H9 (cell line): ENCODE results near the gene GSTM3. TPM values are rescaled to one million over a fixed set of nuclear protein-coding genes. Genes with fewer than 3 reads are reported as not detected.

Source experiments
- DNase-seq: peaks from one replicate; pipeline ENCODE4 v3.0.0-alpha.2; 2017
- H2AFZ ChIP-seq: one replicate; pipeline ENCODE4 v1.6.1; 2013; ENCODE audit warnings: mild to moderate bottlenecking, low read length, control low read depth, moderate library complexity
- H2AK5ac ChIP-seq: 2 replicates; pipeline ENCODE4 v1.6.1; 2013; ENCODE audit warnings: low read length, control low read depth, mixed read lengths; ENCODE audit not compliant: insufficient read length
- H2BK120ac ChIP-seq: one replicate; pipeline ENCODE4 v1.6.1; 2013; ENCODE audit warnings: low read depth, mild to moderate bottlenecking, low read length, control low read depth, inconsistent platforms; ENCODE audit not compliant: poor library complexity, severe bottlenecking
- H2BK12ac ChIP-seq: 2 replicates; pipeline ENCODE4 v1.6.1; 2013; ENCODE audit warnings: low read length, control low read depth, mixed read lengths, low read depth; ENCODE audit not compliant: insufficient read length
- H2BK15ac ChIP-seq: 2 replicates; pipeline ENCODE4 v1.6.1; 2013; ENCODE audit warnings: low read depth, low read length, control low read depth
- H2BK20ac ChIP-seq: one replicate; pipeline ENCODE4 v1.6.1; 2013; ENCODE audit warnings: low read depth, mild to moderate bottlenecking, low read length, control low read depth, inconsistent platforms; ENCODE audit not compliant: poor library complexity, severe bottlenecking
- H2BK5ac ChIP-seq: 2 replicates; pipeline ENCODE4 v1.6.1; 2013; ENCODE audit warnings: low read length, control low read depth, mixed read lengths; ENCODE audit not compliant: insufficient read length
- H3K14ac ChIP-seq: 2 replicates; pipeline ENCODE4 v1.6.1; 2013; ENCODE audit warnings: low read length, control low read depth; ENCODE audit not compliant: insufficient read depth
- H3K18ac ChIP-seq: 2 replicates; pipeline ENCODE4 v1.6.1; 2013; ENCODE audit warnings: low read depth, mild to moderate bottlenecking, mixed read lengths, low read length, control low read depth; ENCODE audit not compliant: insufficient read length
- H3K23ac ChIP-seq: 2 replicates; pipeline ENCODE4 v1.6.1; 2013; ENCODE audit warnings: low read length, control low read depth, mixed read lengths, low read depth; ENCODE audit not compliant: insufficient read length
- H3K23me2 ChIP-seq: 2 replicates; pipeline ENCODE4 v1.6.1; 2013; ENCODE audit warnings: low read depth, mild to moderate bottlenecking, mixed read lengths, low read length, control low read depth; ENCODE audit not compliant: insufficient read length, poor library complexity, severe bottlenecking
- H3K27ac ChIP-seq: 2 replicates; pipeline ENCODE4 v1.5.1; 2013; ENCODE audit warnings: low read length, control low read depth, mixed read lengths, low read depth; ENCODE audit not compliant: insufficient read length
- H3K27me3 ChIP-seq: 2 replicates; pipeline ENCODE4 v1.6.1; 2013; ENCODE audit warnings: low read length, control low read depth, inconsistent platforms; ENCODE audit not compliant: insufficient read depth
- H3K4ac ChIP-seq: 2 replicates; pipeline ENCODE4 v1.6.1; 2013; ENCODE audit warnings: low read depth, mild to moderate bottlenecking, control low read depth, inconsistent platforms, low read length, moderate library complexity
- H3K4me1 ChIP-seq: 2 replicates; pipeline ENCODE4 v1.6.1; 2013; ENCODE audit warnings: low read length, control low read depth, inconsistent platforms; ENCODE audit not compliant: insufficient read depth
- H3K4me2 ChIP-seq: 2 replicates; pipeline ENCODE4 v1.6.1; 2013; ENCODE audit warnings: low read length, control low read depth, mixed read lengths; ENCODE audit not compliant: insufficient read length, insufficient read depth
- H3K56ac ChIP-seq: 2 replicates; pipeline ENCODE4 v1.6.1; 2013; ENCODE audit warnings: low read depth, mild to moderate bottlenecking, mixed read lengths, low read length, control low read depth; ENCODE audit not compliant: insufficient read length
- H3K79me1 ChIP-seq: 2 replicates; pipeline ENCODE4 v1.6.1; 2013; ENCODE audit warnings: low read depth, mild to moderate bottlenecking, moderate library complexity, low read length, control low read depth, inconsistent platforms; ENCODE audit not compliant: insufficient read depth, poor library complexity, severe bottlenecking
- H3K79me2 ChIP-seq: 2 replicates; pipeline ENCODE4 v1.6.1; 2013; ENCODE audit warnings: low read length, control low read depth, inconsistent platforms; ENCODE audit not compliant: insufficient read depth
- H3K9ac ChIP-seq: 2 replicates; pipeline ENCODE4 v1.6.1; 2013; ENCODE audit warnings: low read length, control low read depth, mixed read lengths; ENCODE audit not compliant: insufficient read length; ENCODE audit errors: extremely low read depth
- H3K9me3 ChIP-seq: one replicate; pipeline ENCODE4 v1.6.1; 2013; ENCODE audit warnings: low read depth, low read length, inconsistent platforms; ENCODE audit not compliant: control insufficient read depth
- H3T11ph ChIP-seq: one replicate; pipeline ENCODE4 v1.6.1; 2013; ENCODE audit warnings: mild to moderate bottlenecking, low read length, control low read depth, inconsistent platforms
- H4K20me1 ChIP-seq: one replicate; pipeline ENCODE4 v1.6.1; 2013; ENCODE audit not compliant: control insufficient read depth, insufficient read length, insufficient read depth
- H4K5ac ChIP-seq: 2 replicates; pipeline ENCODE4 v1.6.1; 2013; ENCODE audit warnings: low read depth, mild to moderate bottlenecking, mixed read lengths, low read length, control low read depth; ENCODE audit not compliant: insufficient read length
- H4K8ac ChIP-seq: replicated peaks from 2 replicates; pipeline ENCODE4 v1.6.1; 2013; ENCODE audit warnings: low read length, control low read depth, mixed read lengths, low read depth; ENCODE audit not compliant: insufficient read length
- H4K91ac ChIP-seq: 2 replicates; pipeline ENCODE4 v1.6.1; 2013; ENCODE audit warnings: low read depth, mild to moderate bottlenecking, moderate library complexity, mixed read lengths, low read length, control low read depth; ENCODE audit not compliant: insufficient read length
- H3K27ac Mint-ChIP-seq, 3 experiments: 2 replicates in 2 of 3; 3 replicates in 1 of 3; pipeline ENCODE4 v1.8.0; 2020 to 2021; ENCODE audit warnings: mixed read lengths in 3 of 3, mild to moderate bottlenecking in 1 of 3, moderate library complexity in 1 of 3
- H3K27me3 Mint-ChIP-seq: 2 replicates; pipeline ENCODE4 v1.8.0; 2021; ENCODE audit warnings: low read depth, mild to moderate bottlenecking, moderate library complexity, mixed read lengths
- H3K36me3 Mint-ChIP-seq, 3 experiments: 2 replicates in 2 of 3; 3 replicates in 1 of 3; pipeline ENCODE4 v1.8.0; 2020 to 2021; ENCODE audit warnings: low read depth in 3 of 3, mixed read lengths in 3 of 3; ENCODE audit not compliant: insufficient read depth in 1 of 3
- H3K4me1 Mint-ChIP-seq, 2 experiments: 2 replicates each; pipeline ENCODE4 v1.8.0; 2020; ENCODE audit warnings: mixed read lengths in 2 of 2
- H3K4me3 Mint-ChIP-seq, 2 experiments: 2 replicates in 1 of 2; 3 replicates in 1 of 2; pipeline ENCODE4 v1.8.0; 2020 to 2021; ENCODE audit warnings: mild to moderate bottlenecking in 2 of 2, mixed read lengths in 2 of 2, moderate library complexity in 1 of 2
- H3K9me3 Mint-ChIP-seq, 2 experiments: 2 replicates in 1 of 2; 3 replicates in 1 of 2; pipeline ENCODE4 v1.8.0; 2020; ENCODE audit warnings: mild to moderate bottlenecking in 2 of 2, mixed read lengths in 2 of 2, moderate library complexity in 1 of 2
- WGBS: extraction: QIAGEN DNeasy Blood & Tissue Kit; methylation state at CpG from one replicate; pipeline ENCODE4 v1.1.7; 2013; ENCODE audit warnings: missing lambda C conversion rate, low lambda C conversion rate, mixed read lengths; ENCODE audit not compliant: insufficient read length; ENCODE audit errors: extremely low coverage; 5-methylcytosine and 5-hydroxymethylcytosine counted together
- total RNA-seq: library from RNA; stranded (reverse); gene quantifications from 2 replicates; pipeline ENCODE4 v1.2.1, GENCODE V29; 2021
- TF ChIP-seq, protein P1 (sequence below): fragments of 200-600 bp; sonication (generic); conservative IDR thresholded peaks from 3 replicates; pipeline ENCODE4 v1.8.0; 2021; ENCODE audit warnings: antibody characterized with exemption, mild to moderate bottlenecking

The GSTM3 gene
- total RNA-seq, 1 experiment from 2014 or later = 3.5 TPM

DNA sequence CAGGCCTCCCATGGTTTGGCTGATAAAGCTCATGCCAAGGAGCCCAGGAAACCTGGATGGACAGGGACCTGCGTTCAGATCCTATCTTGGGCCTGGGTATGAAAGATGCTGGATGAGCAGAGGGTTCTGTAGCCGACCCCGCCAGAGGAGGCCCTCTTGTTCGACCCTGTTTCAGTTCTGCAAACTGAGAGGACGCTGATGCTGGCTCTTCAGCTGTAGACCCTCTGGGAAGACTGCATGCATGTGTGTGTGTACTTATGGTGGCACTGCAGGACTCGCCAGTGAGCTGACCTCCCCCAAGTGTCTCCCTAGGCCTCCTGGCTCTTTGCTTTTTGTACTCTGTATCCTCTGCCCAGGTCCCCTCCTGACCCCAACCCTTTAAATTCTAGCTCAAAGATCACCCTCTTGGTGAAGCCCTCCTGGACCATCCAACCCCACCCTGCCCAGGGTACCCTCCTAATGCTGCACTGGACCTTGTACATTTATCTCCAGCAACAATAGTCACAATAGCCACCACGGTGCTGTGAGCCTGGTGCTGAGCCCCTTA, 21.3 kb upstream of the GSTM3 start:
- H3K4me3 Mint-ChIP-seq = no peak overlapping the region
- Histone ChIP-seq H4K8ac (no peak overlapping the region), H3K79me1 (no peaks in the 10 kb centered on the region), H2BK20ac (no peak overlapping the region), H2BK15ac (no peak overlapping the region; the same call in 1 of the 2 replicates), H3K9ac (no peak overlapping the region), H3K27me3 (no peaks in the 10 kb centered on the region), H3K23ac (no peak overlapping the region), H4K5ac (no peak overlapping the region), H2AK5ac (no peak overlapping the region), H3K4me2 (no peak overlapping the region), H3K79me2 (no peaks in the 10 kb centered on the region), H2BK12ac (no peak overlapping the region), H3K27ac (no peak overlapping the region), H3K4me1 (no peaks in the 10 kb centered on the region), H3K18ac (no peak overlapping the region), H4K91ac (no peak overlapping the region), H3T11ph (no peak overlapping the region), H3K23me2 (no peaks in the 10 kb centered on the region), H3K56ac (no peak overlapping the region), H4K20me1 (no peaks in the 10 kb centered on the region), H2AFZ (no peak overlapping the region), H3K9me3 (no peaks in the 10 kb centered on the region), H3K4ac (no peak overlapping the region), H3K14ac (no peak overlapping the region), H2BK5ac (no peak overlapping the region), H2BK120ac (no peak overlapping the region)
- peaks cover 4 to 5% of the 10 kb centered on the region in 2 experiments; a peak in 2 of 4 replicates for H3K4me1 Mint-ChIP-seq
- peaks cover 2% of the 10 kb centered on the region; the same call in 1 of the 2 replicates for H3K27me3 Mint-ChIP-seq
- WGBS = no CpG with 5 or more reads among the region's 7 CpGs
- no peak overlapping the region for H3K27ac Mint-ChIP-seq
- no peaks in the 10 kb centered on the region for H3K36me3 Mint-ChIP-seq
- no peak for DNase-seq
- TF ChIP-seq, protein P1, sequence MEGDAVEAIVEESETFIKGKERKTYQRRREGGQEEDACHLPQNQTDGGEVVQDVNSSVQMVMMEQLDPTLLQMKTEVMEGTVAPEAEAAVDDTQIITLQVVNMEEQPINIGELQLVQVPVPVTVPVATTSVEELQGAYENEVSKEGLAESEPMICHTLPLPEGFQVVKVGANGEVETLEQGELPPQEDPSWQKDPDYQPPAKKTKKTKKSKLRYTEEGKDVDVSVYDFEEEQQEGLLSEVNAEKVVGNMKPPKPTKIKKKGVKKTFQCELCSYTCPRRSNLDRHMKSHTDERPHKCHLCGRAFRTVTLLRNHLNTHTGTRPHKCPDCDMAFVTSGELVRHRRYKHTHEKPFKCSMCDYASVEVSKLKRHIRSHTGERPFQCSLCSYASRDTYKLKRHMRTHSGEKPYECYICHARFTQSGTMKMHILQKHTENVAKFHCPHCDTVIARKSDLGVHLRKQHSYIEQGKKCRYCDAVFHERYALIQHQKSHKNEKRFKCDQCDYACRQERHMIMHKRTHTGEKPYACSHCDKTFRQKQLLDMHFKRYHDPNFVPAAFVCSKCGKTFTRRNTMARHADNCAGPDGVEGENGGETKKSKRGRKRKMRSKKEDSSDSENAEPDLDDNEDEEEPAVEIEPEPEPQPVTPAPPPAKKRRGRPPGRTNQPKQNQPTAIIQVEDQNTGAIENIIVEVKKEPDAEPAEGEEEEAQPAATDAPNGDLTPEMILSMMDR = no peak
- H3K9me3 Mint-ChIP-seq = no peaks in the 10 kb centered on the region
